KMS-11 (cell line): ENCODE results near the gene WFS1.
A peak's percentile ranks its signal among the peaks of the same experiment; 100 is the strongest.

ENCODE experiments used
- H2AFZ ChIP-seq: fragments of 200-600 bp; sonication (generic); 2 replicates; pipeline ENCODE4 v1.6.1; 2016; ENCODE audit warnings: antibody characterized with exemption, mixed run types, low read depth
- H3K27ac ChIP-seq: fragments of 200-600 bp; sonication (generic); 2 replicates; pipeline ENCODE4 v1.6.1; 2016; ENCODE audit warnings: mild to moderate bottlenecking, mixed run types
- H3K27me3 ChIP-seq: fragments of 200-600 bp; sonication (generic); 2 replicates; pipeline ENCODE4 v1.6.1; 2017; ENCODE audit warnings: mild to moderate bottlenecking, low read depth, mixed run types, moderate library complexity; ENCODE audit not compliant: insufficient read depth
- H3K36me3 ChIP-seq: fragments of 200-600 bp; sonication (generic); 2 replicates; pipeline ENCODE4 v1.6.1; 2017; ENCODE audit warnings: mild to moderate bottlenecking, mixed run types; ENCODE audit not compliant: insufficient read depth
- H3K4me1 ChIP-seq: fragments of 200-600 bp; sonication (generic); 2 replicates; pipeline ENCODE4 v1.6.1; 2016; ENCODE audit warnings: mild to moderate bottlenecking, low read depth, mixed run types; ENCODE audit not compliant: poor library complexity, severe bottlenecking
- H3K4me2 ChIP-seq: fragments of 200-600 bp; sonication (generic); 2 replicates; pipeline ENCODE4 v1.7.0; 2016; ENCODE audit warnings: mild to moderate bottlenecking, mixed run types
- H3K4me3 ChIP-seq: fragments of 200-600 bp; sonication (generic); IDR thresholded peaks from 2 replicates; pipeline ENCODE4 v1.6.1; 2017; ENCODE audit warnings: low read depth, low read length, mixed read lengths; ENCODE audit not compliant: insufficient read depth
- H3K79me2 ChIP-seq: fragments of 200-600 bp; sonication (generic); 2 replicates; pipeline ENCODE4 v1.6.1; 2016; ENCODE audit warnings: low read depth, mixed run types; ENCODE audit not compliant: insufficient read depth
- H3K9ac ChIP-seq: fragments of 200-600 bp; sonication (generic); 2 replicates; pipeline ENCODE4 v1.6.1; 2016; ENCODE audit warnings: mild to moderate bottlenecking, mixed run types
- H4K20me1 ChIP-seq: fragments of 200-600 bp; sonication (generic); 2 replicates; pipeline ENCODE4 v1.6.1; 2016; ENCODE audit warnings: mild to moderate bottlenecking, mixed run types; ENCODE audit not compliant: insufficient read depth
- TF ChIP-seq, protein P1 (sequence below): fragments of 200-600 bp; sonication (generic); conservative IDR thresholded peaks from 2 replicates; pipeline ENCODE4 v1.6.1; 2017; ENCODE audit warnings: low read depth, mild to moderate bottlenecking, antibody characterized with exemption, low read length, moderate library complexity, mixed read lengths

The WFS1 gene

DNA sequence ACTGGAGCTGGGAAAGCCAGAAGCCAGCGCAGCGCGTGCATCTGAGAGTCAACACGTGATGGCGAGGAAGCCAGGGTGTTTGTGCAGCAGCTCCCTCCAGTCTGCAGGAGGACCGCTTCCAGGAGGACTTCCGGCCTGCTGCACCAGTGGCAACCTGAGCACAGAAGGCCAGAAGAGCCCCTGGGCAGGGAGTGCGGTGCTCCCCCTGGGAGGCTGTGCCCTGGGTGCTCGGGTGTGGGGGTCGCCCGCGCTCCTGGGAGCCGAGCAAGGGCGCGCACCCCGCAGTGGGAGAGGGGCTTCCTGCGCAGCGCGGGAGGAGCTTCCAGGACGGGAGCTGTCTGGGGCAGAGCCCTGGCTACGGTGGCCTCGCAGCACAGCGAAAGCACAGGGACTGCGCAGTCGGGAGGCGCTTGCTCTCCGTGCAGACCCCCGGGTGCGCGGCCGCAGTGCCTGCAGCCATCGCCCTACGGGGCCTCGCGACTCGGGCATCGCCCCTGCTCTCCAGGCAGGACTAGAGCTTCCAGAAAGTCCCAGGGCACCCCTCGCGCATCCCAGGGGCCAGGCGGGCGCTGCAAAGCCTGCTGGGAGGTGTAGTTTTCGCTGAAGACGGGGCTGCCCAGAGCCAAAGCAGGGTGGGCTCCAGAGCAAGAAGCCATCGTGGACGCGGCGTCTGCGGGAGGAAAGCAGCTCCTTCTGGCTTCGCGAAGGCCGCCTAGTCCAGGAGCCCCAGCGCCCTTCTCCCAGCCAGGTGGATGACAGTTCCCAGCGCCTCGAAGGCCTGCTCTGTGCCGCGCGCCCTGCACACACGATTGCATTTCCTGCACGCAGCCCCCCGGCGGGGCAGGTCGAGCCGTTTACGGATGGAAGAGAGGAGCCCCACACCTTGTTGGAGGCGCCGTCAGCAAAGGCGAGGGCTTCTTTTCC, 24.1 kb upstream of the WFS1 start:
- H3K4me3 ChIP-seq = no peak overlapping the region
- H3K4me1 ChIP-seq = no peaks in the 10 kb centered on the region
- no peaks in the 10 kb centered on the region for H3K79me2 ChIP-seq
- no peak overlapping the region for H2AFZ ChIP-seq
- no peak overlapping the region for H3K9ac ChIP-seq
- TF ChIP-seq, protein P1, sequence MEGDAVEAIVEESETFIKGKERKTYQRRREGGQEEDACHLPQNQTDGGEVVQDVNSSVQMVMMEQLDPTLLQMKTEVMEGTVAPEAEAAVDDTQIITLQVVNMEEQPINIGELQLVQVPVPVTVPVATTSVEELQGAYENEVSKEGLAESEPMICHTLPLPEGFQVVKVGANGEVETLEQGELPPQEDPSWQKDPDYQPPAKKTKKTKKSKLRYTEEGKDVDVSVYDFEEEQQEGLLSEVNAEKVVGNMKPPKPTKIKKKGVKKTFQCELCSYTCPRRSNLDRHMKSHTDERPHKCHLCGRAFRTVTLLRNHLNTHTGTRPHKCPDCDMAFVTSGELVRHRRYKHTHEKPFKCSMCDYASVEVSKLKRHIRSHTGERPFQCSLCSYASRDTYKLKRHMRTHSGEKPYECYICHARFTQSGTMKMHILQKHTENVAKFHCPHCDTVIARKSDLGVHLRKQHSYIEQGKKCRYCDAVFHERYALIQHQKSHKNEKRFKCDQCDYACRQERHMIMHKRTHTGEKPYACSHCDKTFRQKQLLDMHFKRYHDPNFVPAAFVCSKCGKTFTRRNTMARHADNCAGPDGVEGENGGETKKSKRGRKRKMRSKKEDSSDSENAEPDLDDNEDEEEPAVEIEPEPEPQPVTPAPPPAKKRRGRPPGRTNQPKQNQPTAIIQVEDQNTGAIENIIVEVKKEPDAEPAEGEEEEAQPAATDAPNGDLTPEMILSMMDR = no peak
- no peaks in the 10 kb centered on the region for H4K20me1 ChIP-seq
- no peak overlapping the region for H3K4me2 ChIP-seq
- H3K27ac ChIP-seq = no peak overlapping the region
- no peaks in the 10 kb centered on the region for H3K36me3 ChIP-seq
- no peaks in the 10 kb centered on the region; the same call in 1 of the 2 replicates for H3K27me3 ChIP-seq

DNA sequence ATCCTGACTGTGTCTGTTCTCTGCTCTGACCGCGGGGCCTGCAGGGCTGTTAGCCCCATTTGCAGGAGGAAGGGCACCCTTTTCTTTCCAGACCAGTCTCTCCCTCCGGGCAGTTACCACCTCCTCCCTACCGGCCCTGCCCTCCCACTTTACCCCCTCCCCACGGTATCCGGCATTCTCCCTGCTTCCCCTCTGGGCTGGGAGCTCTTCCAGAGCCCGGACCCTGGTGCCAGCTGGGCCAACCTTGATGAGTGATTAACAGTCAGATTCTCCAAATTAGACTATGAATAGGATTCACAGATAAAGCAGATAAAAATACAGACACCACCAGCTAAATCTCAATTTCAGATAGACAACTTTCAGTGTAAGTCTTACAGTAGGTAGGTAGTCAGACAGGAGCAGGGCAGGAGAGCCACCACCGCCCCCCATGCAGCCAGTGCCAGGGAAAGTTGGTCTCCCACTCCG, 23.4 kb upstream of the WFS1 start:
- H3K79me2 ChIP-seq = no peaks in the 10 kb centered on the region
- H4K20me1 ChIP-seq = no peaks in the 10 kb centered on the region
- H2AFZ ChIP-seq = no peak overlapping the region
- H3K4me2 ChIP-seq = no peak overlapping the region
- TF ChIP-seq, protein P1 = no peak
- no peak overlapping the region for H3K4me3 ChIP-seq
- H3K9ac ChIP-seq = no peak overlapping the region
- no peaks in the 10 kb centered on the region for H3K36me3 ChIP-seq
- no peaks in the 10 kb centered on the region; the same call in 1 of the 2 replicates for H3K27me3 ChIP-seq
- H3K4me1 ChIP-seq = no peaks in the 10 kb centered on the region
- no peak overlapping the region for H3K27ac ChIP-seq

- no peaks in the 10 kb centered on the region; the same call in 1 of the 2 replicates for H3K27me3 ChIP-seq
- no peak overlapping the region for H3K4me3 ChIP-seq
- no peaks in the 10 kb centered on the region for H3K36me3 ChIP-seq
- H3K4me1 ChIP-seq = no peaks in the 10 kb centered on the region
- TF ChIP-seq, protein P1 = no peak
- no peak overlapping the region for H3K27ac ChIP-seq
- H3K9ac ChIP-seq = no peak overlapping the region
- H3K79me2 ChIP-seq = no peaks in the 10 kb centered on the region
- H4K20me1 ChIP-seq = no peaks in the 10 kb centered on the region
- no peak overlapping the region for H3K4me2 ChIP-seq
- no peak overlapping the region for H2AFZ ChIP-seq
Observed at GRCh38 chr4:6248394-6248793, 21.3 kb upstream of the WFS1 start.

DNA sequence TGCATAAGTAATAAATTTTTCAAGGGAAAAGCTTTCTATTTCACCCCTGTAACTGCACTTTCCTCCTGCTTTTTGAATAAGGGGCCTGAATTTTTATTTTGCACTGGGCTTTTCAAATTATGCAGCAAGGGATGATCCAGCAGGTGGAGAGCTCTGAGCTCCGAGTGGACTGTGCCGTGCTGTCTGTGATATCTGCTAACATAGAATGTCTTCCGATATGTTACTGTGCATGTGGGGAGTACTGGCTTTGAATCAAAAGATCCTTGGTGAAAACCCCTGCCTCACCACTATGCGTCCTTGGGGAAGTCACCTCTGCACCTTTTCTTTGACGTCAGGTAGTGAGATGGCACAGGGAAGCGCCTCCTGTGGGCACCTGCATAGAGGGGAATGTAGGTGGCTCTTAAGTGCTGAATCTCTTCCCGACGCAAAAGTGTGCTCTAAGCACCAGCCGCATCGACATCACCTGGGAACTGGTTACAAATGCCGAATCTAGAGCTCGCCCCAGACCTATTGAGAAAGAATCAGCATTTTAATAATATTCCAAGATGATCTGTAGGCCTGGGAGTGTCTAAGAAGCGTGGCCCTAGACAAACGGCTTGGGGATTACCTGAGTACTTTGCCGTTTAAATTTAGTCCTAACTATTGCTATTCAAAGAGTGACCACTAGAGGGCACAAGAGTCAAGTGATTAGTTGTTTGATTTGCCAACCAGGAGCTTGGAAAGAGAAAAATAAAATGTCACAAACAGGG, 19.2 kb upstream of the WFS1 start:
- Histone ChIP-seq H3K36me3 (no peaks in the 10 kb centered on the region), H3K27me3 (no peaks in the 10 kb centered on the region; the same call in 1 of the 2 replicates), H3K27ac (no peak overlapping the region), H3K79me2 (no peaks in the 10 kb centered on the region), H3K4me3 (no peak overlapping the region), H2AFZ (no peak overlapping the region), H3K9ac (no peak overlapping the region), H3K4me1 (no peaks in the 10 kb centered on the region), H4K20me1 (no peaks in the 10 kb centered on the region), H3K4me2 (no peak overlapping the region)
- TF ChIP-seq, protein P1 = peak; percentile 82
